BLaER1 (cell line): Measurements from ENCODE around the gene GTF3C1.
A peak's percentile ranks its signal among the peaks of the same experiment; 100 is the strongest.

Source experiments
- H3K27ac ChIP-seq: shearing (Covaris generic); formaldehyde crosslinking; 2 replicates; pipeline ENCODE4 v1.8.1; 2022
- H3K27me3 ChIP-seq: shearing (Covaris generic); formaldehyde crosslinking; 2 replicates; pipeline ENCODE4 v1.8.1; 2022
- H3K36me3 ChIP-seq: shearing (Covaris generic); formaldehyde crosslinking; 2 replicates; pipeline ENCODE4 v1.8.1; 2022
- H3K4me1 ChIP-seq: shearing (Covaris generic); formaldehyde crosslinking; 2 replicates; pipeline ENCODE4 v1.8.1; 2022
- H3K4me2 ChIP-seq: shearing (Covaris generic); formaldehyde crosslinking; 2 replicates; pipeline ENCODE4 v1.8.1; 2022
- H3K4me3 ChIP-seq: shearing (Covaris generic); formaldehyde crosslinking; 2 replicates; pipeline ENCODE4 v1.8.1; 2022
- H3K9ac ChIP-seq: shearing (Covaris generic); formaldehyde crosslinking; 2 replicates; pipeline ENCODE4 v1.8.1; 2022
- H3K9me3 ChIP-seq: shearing (Covaris generic); formaldehyde crosslinking; 2 replicates; pipeline ENCODE4 v1.8.1; 2022
- H4K20me1 ChIP-seq: shearing (Covaris generic); formaldehyde crosslinking; 2 replicates; pipeline ENCODE4 v1.8.1; 2022
- Cebpa-rat ChIP-seq: shearing (Covaris generic); IDR thresholded peaks from 2 replicates; pipeline ENCODE4 v1.8.1; 2022

The GTF3C1 gene

DNA sequence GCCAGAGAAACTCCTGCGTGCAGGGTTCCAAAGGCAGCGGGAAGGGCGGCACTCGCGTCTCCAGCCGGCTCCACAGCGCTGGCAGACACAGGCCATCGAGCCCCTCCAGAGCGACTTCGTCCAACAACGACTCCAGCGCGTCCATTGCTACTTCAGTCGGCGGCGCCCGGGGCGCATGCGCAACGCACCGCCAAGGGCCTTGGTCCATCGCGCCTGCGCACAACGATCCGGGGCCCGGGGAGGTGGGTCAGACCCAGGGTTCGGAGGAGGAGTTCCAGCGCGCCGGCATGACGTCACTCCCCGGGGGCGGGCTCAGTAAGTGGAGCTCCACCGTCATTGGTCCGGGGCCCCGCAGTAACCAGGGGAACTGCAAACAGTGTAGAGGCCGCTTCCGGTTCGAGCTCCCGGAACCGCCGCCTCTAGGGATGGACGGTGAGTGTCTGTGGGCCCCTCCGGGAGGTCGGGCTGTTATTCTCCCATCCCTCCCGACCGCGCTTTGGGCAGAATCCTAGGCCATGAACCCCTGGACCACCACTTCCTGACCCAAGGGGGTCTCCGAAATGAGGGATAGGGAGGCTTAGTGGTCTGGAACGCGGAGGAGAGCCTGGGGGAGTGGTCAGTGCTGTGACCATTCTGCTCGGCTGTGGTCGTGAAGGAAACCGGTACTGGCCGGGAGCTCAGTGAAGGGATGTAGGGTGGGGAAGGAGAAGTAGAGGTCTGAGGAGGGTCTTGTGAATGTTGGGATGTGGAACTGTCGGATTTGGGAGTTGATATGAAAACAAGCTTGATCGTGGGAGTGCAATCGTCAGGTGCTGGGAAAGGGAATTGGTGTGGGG is at the start of gene GTF3C1, which contains the start of gene KATNIP:
Gene GTF3C1 (minus strand): TSS at position 168 of the 836 bp plus-strand sequence. CDS start 23 bp downstream, at position 145.
Gene KATNIP (plus strand): TSS at position 399 of the 836 bp plus-strand sequence. CDS start 27 bp downstream, at position 426.
- Histone ChIP-seq H4K20me1 (peaks cover 43% of the 10 kb centered on the region), H3K4me2 (peak within 1 kb of the TSS; percentile 98), H3K36me3 (peaks cover 19% of the 10 kb centered on the region), H3K9ac (peak within 1 kb of the TSS; percentile 82), H3K27ac (peak within 1 kb of the TSS; percentile 56), H3K4me1 (peaks cover 33% of the 10 kb centered on the region), H3K9me3 (no peaks in the 10 kb centered on the region), H3K27me3 (no peaks in the 10 kb centered on the region), H3K4me3 (peak within 1 kb of the TSS; percentile 80)
- no peak for TF ChIP-seq Cebpa-rat

DNA sequence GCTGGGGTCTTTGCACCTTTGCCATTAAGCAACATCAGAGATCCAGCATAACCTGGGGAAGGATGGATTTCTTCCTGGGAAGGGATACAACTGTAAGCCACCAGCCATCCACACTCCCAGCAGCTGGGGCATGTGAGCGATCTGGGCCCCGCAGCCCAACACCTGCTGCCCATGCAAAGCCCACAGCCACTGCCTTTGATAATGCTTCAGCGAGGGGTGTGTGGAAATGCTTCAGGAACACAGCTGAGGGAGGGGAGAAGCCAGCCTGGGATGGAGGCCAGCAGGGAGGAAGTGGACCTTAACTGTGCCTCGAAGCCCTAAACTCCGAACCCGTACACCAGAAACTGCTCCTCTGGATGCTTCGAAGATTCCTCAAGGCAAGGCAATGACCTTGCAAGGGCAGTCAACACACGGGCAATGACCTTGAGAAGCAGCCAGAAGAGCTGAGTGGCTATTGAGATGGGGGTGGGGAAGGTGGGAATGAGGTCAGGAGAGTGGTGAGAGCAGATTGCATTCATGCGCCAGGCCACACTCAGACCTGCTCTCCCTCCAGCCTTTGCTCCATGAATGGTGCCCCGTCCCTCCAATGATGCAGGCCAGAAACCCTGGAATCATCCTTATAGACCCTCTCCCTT is 49.3 kb upstream of the GTF3C1 start:
- H4K20me1 ChIP-seq = no peaks in the 10 kb centered on the region; the same call in 1 of the 2 replicates

DNA sequence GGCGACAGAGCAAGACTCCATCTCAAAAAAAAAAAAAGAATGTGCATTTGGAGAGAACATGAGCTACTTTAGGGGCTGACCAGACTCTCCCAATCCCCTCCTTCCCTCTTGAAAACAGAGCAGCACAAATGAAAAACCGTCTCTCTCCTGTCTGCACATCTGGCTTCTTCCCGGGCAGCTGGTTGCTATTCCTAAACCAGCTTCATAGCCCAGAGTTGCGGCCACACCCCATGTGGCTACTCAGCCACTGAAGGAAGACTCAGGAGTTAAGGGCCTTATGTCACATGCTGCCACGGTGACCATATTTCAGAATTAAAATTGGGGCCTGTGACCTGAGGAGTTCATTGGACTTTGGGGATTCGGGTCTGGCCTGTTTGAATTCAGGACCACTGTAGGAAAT is 48.5 kb upstream of the GTF3C1 start:
- Histone ChIP-seq H3K4me1 (no peaks in the 10 kb centered on the region), H4K20me1 (no peaks in the 10 kb centered on the region; the same call in 1 of the 2 replicates), H3K27me3 (no peaks in the 10 kb centered on the region), H3K36me3 (no peaks in the 10 kb centered on the region), H3K27ac (no peak overlapping the region), H3K4me3 (no peak overlapping the region), H3K4me2 (no peak overlapping the region), H3K9me3 (no peaks in the 10 kb centered on the region), H3K9ac (no peak overlapping the region)
- no peak for TF ChIP-seq Cebpa-rat

More for the DNA sequence above, 49.3 kb upstream of the GTF3C1 start:
- H3K4me1 ChIP-seq = no peaks in the 10 kb centered on the region
- no peak for TF ChIP-seq Cebpa-rat
- H3K27ac ChIP-seq = no peak overlapping the region
- H3K4me2 ChIP-seq = no peak overlapping the region
- H3K4me3 ChIP-seq = no peak overlapping the region
- no peaks in the 10 kb centered on the region for H3K9me3 ChIP-seq
- no peaks in the 10 kb centered on the region for H3K36me3 ChIP-seq
- no peak overlapping the region for H3K9ac ChIP-seq
- H3K27me3 ChIP-seq = no peaks in the 10 kb centered on the region

- Histone ChIP-seq H3K36me3 (no peaks in the 10 kb centered on the region), H3K27ac (no peak overlapping the region), H3K4me3 (no peak overlapping the region), H3K27me3 (no peaks in the 10 kb centered on the region), H4K20me1 (no peaks in the 10 kb centered on the region; the same call in 1 of the 2 replicates), H3K4me2 (no peak overlapping the region), H3K9me3 (no peaks in the 10 kb centered on the region), H3K4me1 (no peaks in the 10 kb centered on the region), H3K9ac (no peak overlapping the region)
- TF ChIP-seq Cebpa-rat = no peak
Measured at GRCh38 chr16:27597361-27597760, 47.6 kb upstream of the GTF3C1 start.

GRCh38 chr16:27596411-27596810 is 46.7 kb upstream of the GTF3C1 start:
- Histone ChIP-seq H3K27ac (no peak overlapping the region), H3K4me2 (no peak overlapping the region), H3K27me3 (no peaks in the 10 kb centered on the region), H3K9ac (no peak overlapping the region), H3K9me3 (no peaks in the 10 kb centered on the region), H3K36me3 (no peaks in the 10 kb centered on the region), H4K20me1 (no peaks in the 10 kb centered on the region), H3K4me1 (no peaks in the 10 kb centered on the region), H3K4me3 (no peak overlapping the region)
- no peak for TF ChIP-seq Cebpa-rat

- no peak overlapping the region for H3K4me3 ChIP-seq
- H3K4me1 ChIP-seq = no peaks in the 10 kb centered on the region
- H4K20me1 ChIP-seq = no peaks in the 10 kb centered on the region
- no peaks in the 10 kb centered on the region for H3K9me3 ChIP-seq
- H3K36me3 ChIP-seq = no peaks in the 10 kb centered on the region
- H3K9ac ChIP-seq = no peak overlapping the region
- no peak overlapping the region for H3K27ac ChIP-seq
- no peaks in the 10 kb centered on the region for H3K27me3 ChIP-seq
- no peak overlapping the region for H3K4me2 ChIP-seq
- TF ChIP-seq Cebpa-rat = no peak
Measured at GRCh38 chr16:27595993-27596392, 46.3 kb upstream of the GTF3C1 start.

DNA sequence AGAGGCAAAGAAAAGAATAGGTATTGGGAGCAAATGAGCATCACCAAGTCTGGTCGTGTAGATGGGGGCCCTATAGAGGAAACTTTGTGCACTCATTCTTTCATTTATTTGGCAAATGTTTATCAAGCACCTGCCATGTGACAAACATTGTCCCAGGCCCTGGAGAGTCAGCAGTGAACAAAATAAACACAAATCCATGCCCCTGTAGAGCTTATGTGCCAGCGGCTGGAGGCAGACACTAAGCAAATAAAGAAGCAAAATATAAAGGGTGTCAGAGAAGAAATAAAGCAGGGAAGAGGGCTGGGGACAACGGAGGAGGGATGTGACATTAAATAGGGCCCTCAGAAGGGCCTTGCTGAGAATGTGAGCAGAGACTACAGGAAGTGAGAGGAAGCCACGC is 45.8 kb upstream of the GTF3C1 start:
- TF ChIP-seq Cebpa-rat = no peak

GRCh38 chr16:27591837-27592236 is 42.1 kb upstream of the GTF3C1 start:
- Histone ChIP-seq H3K36me3 (no peaks in the 10 kb centered on the region), H3K27me3 (no peaks in the 10 kb centered on the region), H3K27ac (no peak overlapping the region), H4K20me1 (no peaks in the 10 kb centered on the region), H3K4me3 (no peak overlapping the region), H3K9me3 (peaks cover 17% of the 10 kb centered on the region), H3K9ac (no peak overlapping the region), H3K4me1 (no peaks in the 10 kb centered on the region), H3K4me2 (no peak overlapping the region)
- no peak for TF ChIP-seq Cebpa-rat

More for the DNA sequence above, 45.8 kb upstream of the GTF3C1 start:
- Histone ChIP-seq H4K20me1 (no peaks in the 10 kb centered on the region), H3K4me1 (no peaks in the 10 kb centered on the region), H3K4me2 (no peak overlapping the region), H3K36me3 (no peaks in the 10 kb centered on the region), H3K27ac (no peak overlapping the region), H3K4me3 (no peak overlapping the region), H3K9ac (no peak overlapping the region), H3K27me3 (no peaks in the 10 kb centered on the region), H3K9me3 (peaks cover 1% of the 10 kb centered on the region; the same call in 1 of the 2 replicates)

GRCh38 chr16:27588057-27588456 is 38.3 kb upstream of the GTF3C1 start:
- H4K20me1 ChIP-seq = no peaks in the 10 kb centered on the region
- peaks cover 3% of the 10 kb centered on the region; the same call in 1 of the 2 replicates for H3K36me3 ChIP-seq
- H3K4me1 ChIP-seq = no peaks in the 10 kb centered on the region
- no peak overlapping the region for H3K4me3 ChIP-seq
- TF ChIP-seq Cebpa-rat = no peak
- no peak overlapping the region for H3K4me2 ChIP-seq
- no peaks in the 10 kb centered on the region for H3K27me3 ChIP-seq
- no peak overlapping the region for H3K9ac ChIP-seq
- H3K9me3 ChIP-seq = peaks cover 17% of the 10 kb centered on the region
- H3K27ac ChIP-seq = no peak overlapping the region

GRCh38 chr16:27586711-27587110 is 37.0 kb upstream of the GTF3C1 start:
- peaks cover 9% of the 10 kb centered on the region; the same call in 1 of the 2 replicates for H3K36me3 ChIP-seq
- no peak overlapping the region for H3K4me3 ChIP-seq
- no peak for TF ChIP-seq Cebpa-rat
- H3K27me3 ChIP-seq = no peaks in the 10 kb centered on the region
- H3K27ac ChIP-seq = no peak overlapping the region
- no peak overlapping the region for H3K4me2 ChIP-seq
- H3K9me3 ChIP-seq = peaks cover 17% of the 10 kb centered on the region
- H3K9ac ChIP-seq = no peak overlapping the region
- no peaks in the 10 kb centered on the region for H3K4me1 ChIP-seq
- H4K20me1 ChIP-seq = no peaks in the 10 kb centered on the region
